ENCODE data around the gene FOXC1.

The FOXC1 gene

DNA sequence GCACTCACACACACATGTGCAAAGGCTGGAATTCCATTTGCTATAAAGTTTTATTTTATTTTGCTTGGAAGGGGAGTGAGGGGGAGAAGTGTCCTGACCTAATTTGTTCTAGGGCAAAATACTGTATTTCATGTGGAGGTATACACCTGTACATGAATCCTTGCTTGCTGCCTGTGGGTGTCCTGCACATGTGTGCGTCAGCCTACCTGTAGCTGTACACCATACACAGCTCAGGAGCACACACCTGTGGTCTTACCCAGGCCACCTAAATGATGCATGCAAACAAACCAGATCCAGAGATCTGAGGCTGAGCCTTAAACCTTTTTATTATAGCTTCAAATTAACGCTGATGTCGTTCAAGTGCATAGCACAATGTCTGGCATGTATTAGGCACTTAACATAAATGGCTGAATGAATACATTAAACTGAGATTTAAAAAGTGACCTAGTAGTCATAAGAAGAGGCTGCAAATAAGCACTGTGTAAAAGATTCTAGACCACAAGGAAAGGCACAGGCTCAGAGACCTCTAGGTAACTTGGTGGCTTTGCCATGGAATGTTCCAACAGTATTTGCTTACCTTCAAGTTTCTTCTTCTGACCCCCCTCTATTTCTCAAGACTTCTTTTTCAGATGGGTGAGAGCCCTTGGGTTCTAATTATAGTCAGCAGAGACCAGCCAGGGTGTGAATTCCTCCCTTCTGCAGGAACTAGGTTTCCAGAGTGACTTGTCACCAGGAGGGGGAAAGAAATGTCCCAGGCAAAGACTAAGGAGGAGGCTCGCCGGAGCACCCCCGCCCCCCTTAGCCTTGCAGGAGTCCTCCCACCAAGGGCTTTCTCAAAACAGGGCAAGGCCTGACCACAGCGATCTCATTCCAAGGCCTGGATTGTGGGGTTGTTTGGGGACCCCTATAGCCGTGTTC lies 13.4 kb downstream of the FOXC1 start:
- DNase-seq (ENCODE audit: low read depth in 2 of 2, low spot score in 1 of 2), result no peak

DNA sequence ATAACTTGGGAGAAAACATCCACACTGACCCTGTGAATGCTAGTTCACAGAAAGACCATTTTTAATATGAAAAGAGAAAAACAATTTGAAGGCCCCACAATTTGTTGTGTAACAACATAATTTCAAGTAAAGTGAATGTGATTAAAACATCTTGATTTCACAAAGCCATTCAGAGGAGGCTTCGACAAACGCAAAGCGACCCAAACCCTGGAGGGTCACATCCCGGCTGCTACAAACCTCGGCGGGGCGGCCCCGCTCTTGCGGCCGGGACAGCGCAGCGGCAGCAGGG lies 14.0 kb downstream of the FOXC1 start:
- no peak for DNase-seq (ENCODE audit: low read depth in 2 of 2, low spot score in 1 of 2)

DNA sequence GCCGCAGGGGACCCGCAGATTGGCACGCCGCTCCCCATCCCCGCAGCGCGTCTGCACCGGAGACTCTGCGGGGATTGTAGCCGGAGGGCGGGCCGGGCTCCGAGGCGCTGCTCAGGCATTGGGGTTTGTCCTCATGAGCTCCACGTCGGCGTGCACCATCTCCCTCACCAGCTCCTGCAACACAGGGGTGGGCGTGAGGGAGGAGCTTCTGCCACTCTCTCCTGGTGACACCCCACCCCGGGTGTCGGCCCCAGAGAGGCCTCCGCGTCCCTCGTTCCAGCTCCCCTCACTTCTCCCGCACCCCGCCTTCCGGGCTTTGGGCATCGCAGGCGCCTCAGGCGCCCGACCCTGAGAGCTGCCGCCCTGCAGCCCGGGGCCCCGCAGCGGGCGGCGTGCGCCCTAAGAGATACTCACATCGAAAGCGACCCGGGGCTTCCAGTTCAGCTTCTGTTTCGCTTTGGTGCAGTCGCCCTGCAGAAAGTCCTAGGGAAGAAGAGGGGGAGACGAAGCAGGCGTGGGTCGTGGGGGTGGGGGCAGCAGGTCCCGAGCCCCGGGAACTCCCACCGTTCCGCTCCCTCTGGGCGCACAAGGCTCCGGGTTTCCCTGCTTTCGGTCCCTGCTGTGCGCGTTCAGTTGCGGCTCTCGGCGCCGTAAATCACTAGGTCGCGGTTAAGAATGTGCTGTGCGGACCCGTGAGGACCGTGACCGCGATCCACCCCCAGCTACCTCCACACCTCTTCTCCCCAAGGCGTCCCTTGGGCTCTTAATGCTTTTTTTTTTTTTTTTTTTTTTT lies 14.5 kb downstream of the FOXC1 start:
- no peak for DNase-seq (ENCODE audit: low read depth in 2 of 2, low spot score in 1 of 2)

DNA sequence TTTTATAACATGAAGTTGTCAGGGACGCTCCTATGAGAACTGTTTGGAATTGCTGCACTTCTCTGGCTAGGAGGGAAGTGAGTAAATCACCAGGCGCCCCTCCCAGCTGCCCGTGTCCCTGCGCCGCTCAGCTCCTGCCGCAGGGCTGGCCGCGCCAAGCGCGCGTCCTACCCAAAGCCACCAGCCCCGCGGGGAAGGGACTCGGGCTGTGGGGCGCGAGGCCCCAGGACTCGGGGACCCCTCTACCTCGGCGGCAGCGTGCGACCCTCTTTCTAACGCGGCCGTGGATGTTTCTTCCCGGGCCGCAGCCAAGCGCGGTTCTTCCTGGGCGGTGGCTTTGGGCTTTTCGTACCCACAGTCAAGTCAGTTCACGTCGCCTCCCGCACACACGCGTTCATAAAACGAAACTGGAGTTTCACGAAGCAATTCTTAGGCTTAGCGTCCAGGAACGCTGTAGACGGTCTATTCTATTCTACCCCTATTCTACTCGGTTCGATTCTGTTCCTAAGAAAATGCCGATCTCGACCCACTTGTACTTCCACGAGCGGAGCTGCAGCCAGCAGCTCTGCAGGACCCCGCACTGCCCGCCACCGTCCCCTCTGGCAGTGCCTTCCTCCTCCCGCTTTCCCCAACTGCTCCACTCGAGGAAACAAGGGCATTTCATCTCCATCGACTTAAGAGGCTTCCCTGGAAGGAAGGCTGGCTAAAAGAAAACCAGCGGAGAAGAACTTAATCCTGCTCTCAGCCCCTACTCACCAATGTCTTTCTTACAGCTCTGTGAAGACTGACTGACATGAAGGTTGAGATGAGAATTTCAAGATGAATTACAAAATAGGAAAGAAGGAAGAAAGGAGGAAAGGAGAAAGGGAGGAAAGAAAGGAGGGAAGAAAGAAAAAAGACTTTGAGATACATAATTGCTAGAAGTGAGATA lies 15.4 kb downstream of the FOXC1 start:
- no peak for DNase-seq (ENCODE audit: low read depth in 2 of 2, low spot score in 1 of 2)

DNA sequence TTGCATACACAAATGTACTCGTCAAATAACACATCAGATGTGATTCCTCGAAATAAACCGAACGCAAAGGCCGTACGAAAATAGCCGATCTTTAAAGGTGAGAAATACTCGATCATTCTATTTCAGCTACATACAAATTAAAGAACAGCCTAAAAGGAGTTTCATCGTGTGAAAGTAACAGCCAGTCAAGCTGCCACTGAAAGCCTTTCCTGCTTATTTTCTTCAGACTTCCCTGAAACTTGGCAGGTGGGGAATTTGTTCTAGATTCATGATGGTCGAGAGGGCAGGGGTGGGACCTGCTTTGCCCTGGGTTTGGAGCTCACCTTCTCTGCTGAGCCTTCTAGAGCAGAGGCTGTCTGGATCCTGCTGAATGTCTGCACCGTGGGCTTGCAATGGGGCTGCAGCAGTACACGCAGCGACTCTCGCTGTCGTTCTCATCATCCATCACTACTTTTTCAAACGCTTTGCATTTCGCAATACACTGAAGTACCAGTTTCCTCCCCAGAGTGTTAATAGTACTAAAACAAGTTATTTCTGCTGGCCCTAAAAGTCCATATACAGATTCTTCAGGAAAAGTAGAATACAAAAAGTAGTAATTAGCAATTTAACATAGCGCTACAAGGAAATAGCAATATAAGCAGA lies 16.2 kb downstream of the FOXC1 start:
- no peak for DNase-seq (ENCODE audit: low read depth in 2 of 2, low spot score in 1 of 2)

DNA sequence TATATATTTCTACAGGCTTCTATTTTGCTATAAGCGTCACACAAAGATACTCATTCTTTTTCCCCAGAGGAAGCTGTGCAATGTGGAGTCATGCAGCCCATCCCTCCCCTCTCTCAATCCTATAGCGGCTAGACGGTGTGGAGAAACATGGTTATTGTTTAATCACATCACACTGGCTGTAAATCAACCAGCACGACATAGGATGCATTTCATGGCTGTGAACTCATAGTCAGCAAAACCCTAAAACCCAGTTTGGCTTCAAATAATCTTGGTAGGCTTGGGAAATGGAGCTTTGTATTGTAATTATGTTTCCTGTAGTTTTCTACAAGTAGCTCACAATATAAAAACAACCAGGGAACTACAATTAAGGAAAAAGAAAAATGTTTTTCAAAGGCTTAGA lies 16.8 kb downstream of the FOXC1 start:
- DNase-seq (ENCODE audit: low read depth in 2 of 2, low spot score in 1 of 2), result no peak

DNA sequence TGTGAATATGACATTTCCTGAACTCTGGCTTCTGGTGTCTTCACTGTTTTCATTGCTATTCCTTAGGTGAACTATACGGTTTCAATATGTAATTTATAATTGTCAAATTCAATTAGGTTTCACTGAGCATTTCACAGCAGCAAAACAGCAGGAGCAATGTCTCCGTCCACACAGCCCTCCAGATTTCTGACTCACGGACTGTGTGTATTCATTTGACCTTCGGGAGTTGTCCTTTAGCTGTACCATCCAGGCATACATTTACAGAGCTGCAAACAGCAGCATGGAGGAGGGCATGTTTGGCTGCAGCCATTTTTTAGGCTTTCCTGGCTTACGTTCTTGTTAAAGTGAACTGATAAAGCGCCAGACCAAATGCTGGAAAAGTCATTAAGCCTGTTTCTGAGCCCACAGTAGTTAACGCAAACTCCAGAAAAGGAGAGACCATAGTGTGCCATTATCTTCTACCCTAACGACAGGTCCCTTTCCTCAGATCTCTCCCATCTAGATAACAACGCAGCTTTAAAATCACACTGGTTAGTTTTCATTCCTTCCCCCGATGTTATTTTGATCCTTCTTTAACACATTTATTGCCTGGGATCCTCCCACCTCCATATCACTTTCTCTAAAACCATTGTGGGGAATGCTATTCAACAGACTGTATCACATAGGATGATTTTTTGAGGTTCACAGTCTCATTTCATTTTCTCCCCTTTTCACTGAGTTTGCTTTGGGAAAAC lies 18.3 kb downstream of the FOXC1 start:
- DNase-seq (ENCODE audit: low read depth in 2 of 2, low spot score in 1 of 2), result no peak

DNA sequence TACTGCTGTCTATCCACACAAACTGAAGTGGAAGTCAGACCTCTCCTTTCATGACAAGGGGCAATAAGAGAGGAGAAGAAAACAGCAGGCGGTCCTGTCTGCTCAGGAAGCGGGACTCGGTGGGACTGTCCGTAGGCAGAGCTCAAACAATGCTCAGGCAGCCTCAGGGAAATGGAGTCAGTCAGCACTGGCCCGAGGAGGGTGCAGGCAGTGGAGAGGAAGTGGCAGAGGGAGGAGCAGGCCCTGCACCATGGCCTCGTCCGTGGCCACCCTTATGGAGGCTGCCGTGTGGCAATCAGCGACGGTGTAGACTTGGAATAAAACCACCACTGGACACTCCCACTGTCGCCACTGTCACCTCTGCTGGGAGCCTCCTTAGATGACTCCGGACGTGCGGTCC lies 19.6 kb downstream of the FOXC1 start:
- no peak for DNase-seq (ENCODE audit: low read depth in 2 of 2, low spot score in 1 of 2)

DNA sequence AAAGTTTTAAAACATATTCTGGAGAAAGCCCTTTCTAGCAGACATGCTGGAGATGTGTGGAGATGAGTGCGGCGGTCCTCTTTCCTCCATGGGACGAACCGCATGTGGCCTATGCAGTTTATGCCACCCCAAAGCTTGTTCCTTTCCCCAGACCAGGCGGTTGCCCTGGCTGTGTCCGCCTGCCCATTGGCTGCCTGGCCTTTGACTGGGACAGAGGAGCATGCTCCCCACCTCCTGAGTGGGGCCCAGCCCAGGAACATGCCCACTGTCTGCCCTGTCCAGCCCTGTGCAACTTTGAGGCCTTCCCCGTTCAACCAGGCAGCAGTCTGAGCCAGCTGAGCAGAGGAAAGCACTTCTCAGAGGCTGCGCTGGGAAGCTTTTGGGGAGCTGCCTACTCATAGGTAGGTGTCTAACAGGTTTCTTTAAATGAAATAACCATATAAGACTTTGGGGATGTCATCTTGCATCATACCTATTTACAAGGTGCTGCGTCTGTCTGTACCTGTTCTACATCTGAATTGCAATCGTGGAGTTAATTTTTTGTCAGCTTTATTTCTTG lies 20.6 kb downstream of the FOXC1 start:
- DNase-seq (ENCODE audit: low read depth in 2 of 2, low spot score in 1 of 2), result no peak

DNA sequence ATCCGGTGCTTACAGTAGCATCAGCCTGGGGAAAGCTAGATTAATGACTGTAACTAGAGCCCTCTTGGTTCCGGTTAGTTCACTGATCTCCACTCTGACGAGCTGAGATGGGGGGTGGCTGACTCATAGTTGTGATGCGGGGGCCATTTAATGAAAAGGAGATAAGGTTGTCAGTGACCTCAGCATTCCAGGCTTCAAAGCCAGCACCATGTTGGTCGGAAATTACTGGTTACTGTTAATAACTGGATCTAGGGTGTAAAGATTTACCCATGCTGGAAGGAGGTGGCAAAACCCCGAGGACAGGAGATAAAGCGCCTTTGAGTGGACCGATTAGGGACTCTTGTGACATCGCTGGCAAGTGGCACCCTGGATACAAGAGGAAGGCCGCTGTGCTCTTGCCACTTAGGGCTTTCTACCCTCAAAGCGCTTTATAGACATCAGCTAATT lies 21.1 kb downstream of the FOXC1 start:
- no peak for DNase-seq (ENCODE audit: low read depth in 2 of 2, low spot score in 1 of 2)

DNA sequence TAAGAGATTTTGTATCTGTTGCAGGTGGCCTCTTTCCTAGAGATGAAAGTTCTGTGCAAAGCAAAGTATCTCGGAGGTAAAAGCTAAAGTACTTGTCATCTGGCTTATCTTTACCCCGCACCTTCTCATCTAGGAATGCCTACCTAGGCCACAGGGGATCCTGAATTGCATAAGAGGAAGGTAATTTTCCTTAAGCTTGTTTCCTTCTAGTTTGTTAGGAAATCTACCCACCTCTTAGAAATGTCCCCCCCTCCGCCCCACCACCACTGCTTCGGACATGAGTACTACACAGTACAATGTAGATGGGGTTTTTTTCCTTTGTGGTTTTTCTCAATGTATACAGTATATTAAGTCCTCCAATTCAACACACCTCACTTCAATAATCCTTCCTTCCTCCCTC lies 21.5 kb downstream of the FOXC1 start:
- no peak for DNase-seq (ENCODE audit: low read depth in 2 of 2, low spot score in 1 of 2)

DNA sequence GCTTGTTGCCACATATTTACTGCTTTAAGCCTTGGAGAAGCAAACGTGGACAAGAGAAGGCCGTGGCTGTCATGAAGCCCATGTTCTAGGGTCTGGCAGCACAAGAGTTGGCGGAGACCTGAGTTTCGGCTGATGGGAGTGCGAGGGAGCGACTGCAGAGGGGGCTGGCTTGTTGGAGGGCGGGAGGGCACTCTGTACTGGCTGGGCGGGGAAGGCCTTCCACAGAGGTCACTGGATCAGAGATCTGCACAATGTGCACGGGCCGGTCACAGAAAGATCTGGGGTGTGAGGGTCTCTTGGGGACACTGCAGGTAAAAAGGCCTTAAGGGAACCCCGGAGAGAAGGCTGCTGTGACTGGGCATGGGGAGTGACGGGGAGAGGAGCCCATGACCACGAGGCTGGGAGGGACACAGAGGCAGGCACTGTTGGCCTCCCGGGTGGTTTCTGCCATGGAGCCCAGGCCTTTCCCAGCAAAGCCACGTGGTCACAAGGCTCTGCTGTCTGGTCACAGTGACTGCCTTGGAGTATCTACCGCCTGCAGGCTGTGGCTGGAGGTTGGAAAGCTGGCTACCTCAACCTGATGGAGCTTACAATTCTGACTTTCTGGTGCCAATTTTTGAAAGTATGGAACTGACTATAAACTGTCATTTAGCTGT lies 23.8 kb downstream of the FOXC1 start:
- DNase-seq (ENCODE audit: low read depth in 2 of 2, low spot score in 1 of 2), result no peak

DNA sequence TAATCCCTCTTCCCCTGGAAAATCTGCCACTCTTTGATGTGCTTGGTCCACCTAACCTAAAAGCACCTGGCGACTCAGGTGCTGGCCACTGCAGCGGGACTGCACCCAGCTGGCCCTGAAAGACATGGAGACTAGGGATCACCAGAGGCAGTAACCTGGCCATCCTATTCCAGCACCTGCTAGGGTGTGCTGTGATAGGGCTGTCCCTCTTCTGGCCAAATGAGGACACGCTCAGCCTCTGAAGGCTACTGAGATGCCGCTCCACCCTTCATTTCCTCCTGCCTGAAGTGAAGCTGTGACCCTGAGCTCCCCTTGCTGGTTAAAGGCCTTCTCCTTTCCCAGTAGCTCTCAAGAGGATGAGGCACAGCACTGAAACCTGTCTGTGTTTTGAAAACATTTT lies 24.4 kb downstream of the FOXC1 start:
- no peak for DNase-seq (ENCODE audit: low read depth in 2 of 2, low spot score in 1 of 2)

DNA sequence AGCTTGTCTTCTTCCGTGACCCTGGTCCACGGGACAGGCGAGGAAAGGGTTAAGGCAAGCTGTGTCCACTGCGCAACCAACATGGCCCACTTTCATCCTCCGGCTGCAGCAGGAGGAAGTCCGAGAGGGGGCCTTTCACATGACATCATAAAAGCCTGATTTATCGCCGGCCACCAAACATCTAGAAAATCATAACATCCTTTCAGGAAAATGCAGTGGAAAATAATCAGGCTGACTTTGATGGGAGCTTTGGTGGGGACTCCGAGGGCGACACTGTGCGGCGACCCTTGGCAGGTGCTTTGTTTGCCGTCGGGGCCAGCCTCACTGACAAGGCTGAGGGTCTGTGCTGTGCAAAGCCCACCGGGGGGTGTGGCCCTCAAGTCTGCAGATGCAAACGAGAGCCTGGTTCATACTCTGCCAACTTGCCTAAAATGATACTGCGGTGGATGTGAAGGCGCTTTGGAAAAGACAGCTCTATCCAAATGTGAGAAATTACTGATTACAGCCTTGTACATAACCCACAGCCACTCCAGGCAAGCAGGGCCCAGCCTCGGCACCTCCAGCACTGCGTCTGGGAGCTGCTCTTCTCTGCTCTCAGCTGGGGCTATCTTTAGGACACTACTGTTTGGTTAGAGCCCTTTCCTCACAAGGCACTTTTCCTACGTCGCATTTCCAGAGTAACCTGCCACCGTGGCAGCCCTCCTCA lies 25.7 kb downstream of the FOXC1 start:
- no peak for DNase-seq (ENCODE audit: low read depth in 2 of 2, low spot score in 1 of 2)

DNA sequence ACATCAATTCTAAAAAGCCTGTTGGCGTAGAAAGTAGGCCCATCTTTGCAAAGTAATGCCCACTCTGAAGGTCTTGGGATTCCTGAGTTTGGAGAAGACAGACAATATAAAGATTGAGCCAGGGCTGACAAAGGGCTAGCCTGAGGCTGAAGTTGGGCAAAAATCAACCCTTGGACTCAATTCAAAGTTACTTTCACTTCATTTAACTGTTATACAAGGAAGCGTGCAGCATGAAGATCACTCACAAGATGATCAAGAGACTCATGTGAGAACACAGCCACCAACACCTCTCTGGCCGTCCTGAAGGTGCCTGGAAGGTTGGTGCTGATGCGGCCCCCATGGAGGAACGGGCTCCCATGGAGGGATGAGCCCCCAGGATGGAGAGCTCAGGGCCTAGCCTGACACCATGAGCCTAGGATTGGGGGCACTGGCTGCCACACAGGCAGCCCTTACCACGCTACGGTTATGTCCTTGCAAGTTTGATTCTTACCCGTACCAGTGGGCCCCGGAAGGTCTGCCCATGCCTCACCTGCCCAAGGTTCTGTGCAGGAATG lies 26.6 kb downstream of the FOXC1 start:
- no peak for DNase-seq (ENCODE audit: low read depth in 2 of 2, low spot score in 1 of 2)

DNA sequence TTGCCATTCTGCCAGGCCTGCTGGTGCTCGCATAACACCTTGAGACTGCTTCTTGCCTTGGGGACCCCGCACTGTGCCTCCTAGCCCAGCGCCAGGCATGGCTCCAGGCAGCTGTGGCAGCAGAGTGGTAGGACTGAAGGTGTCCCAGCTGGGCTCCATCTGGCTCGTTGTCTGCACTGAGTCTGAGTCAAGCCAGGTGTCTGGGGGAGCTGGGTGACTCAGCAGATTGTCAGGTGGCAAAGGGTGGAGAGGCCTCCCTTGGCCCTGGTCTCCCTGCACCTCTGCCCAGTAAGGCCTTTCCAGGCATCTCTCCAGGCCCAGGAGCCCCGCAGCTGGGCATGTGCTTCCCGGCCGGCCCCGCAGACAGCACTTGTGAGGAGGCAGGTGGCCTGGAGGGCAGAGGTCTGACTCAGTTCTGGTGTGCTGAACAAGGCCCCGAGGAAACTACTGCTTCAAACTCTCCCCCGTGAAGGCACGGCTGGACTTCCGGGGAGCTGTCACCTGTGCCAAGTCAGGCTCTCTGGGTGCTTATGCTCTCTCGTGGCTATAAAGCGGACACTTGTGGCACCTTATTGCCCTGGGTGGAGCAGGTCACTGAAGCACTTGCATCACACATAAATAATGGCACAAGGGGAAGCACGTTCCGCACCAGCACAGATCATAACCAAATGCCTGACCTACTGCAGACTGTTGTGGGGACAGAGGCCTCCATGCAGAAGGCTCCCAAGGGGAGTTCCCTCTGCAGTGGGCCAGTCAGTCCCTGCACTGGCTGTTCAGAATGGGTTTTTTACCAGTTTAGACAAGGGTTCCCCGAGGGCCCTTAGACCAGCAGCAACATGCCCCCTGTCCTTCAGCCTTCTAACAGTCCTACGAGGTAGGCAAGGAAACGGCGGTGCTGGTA lies 27.5 kb downstream of the FOXC1 start:
- DNase-seq (ENCODE audit: low read depth in 2 of 2, low spot score in 1 of 2), result no peak

DNA sequence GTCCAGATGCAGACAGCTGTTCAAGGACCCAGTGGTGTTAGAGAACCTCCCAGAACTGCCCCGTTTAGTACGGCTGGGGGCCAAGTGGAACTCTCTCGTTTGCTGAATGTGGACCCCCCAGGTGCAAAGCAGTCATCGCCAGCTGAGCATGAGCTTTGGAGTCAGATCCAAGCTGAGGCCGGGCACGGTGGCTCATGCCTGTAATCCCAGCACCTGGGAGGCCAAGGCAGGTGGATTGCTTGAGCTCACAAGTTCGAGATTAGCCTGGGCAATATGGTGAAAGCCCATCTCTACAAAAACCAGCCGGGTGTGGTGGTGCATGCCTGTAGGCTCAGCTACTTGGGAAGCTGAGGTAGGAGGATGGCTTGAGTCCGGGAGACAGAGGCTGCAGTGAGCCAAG lies 29.7 kb downstream of the FOXC1 start:
- no peak for DNase-seq (ENCODE audit: low read depth in 2 of 2, low spot score in 1 of 2)

DNA sequence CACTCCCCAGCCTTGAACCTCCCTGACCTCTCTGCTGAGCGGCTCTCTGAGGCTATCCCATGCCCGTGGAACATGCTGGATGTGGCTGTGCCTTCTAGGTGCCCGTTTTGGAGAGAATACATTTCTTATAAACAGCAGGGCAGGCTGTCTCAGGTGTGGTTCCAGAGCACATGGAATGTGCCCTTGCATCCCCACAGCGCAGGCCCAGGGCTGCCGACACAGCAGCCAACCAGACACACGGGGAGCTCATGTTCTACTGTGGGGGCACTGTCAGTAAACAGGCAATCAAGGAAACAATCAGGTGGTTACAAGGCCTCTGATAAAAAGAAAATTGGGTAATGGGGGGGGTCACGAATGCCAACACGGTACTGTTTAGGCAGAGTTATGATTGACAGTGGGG lies 30.8 kb downstream of the FOXC1 start:
- no peak for DNase-seq (ENCODE audit: low read depth in 2 of 2, low spot score in 1 of 2)
